Measurements from ENCODE around the gene PA2G4.

PA2G4 gene

GRCh38 chr12:56127485-56127887 lies 23.1 kb downstream of the PA2G4 start:
- DNase-seq = no peak

GRCh38 chr12:56127888-56128669 lies 23.7 kb downstream of the PA2G4 start, which contains the start of gene ESYT1:
Gene ESYT1, plus strand, starts transcription at chr12:56128267. Its CDS starts 53 bp downstream, at chr12:56128320.
- DNase-seq = peak; percentile 99 to 100

- DNase-seq = peak; percentile 31 to 32
Observed at GRCh38 chr12:56128670-56129205, 24.4 kb downstream of the PA2G4 start.

- DNase-seq = peak; percentile 54 to 62
Observed at GRCh38 chr12:56129206-56129941, 25.0 kb downstream of the PA2G4 start.

GRCh38 chr12:56129942-56130495 lies 25.7 kb downstream of the PA2G4 start:
- DNase-seq = no peak

GRCh38 chr12:56130876-56131275 lies 26.5 kb downstream of the PA2G4 start:
- no peak for DNase-seq

GRCh38 chr12:56134897-56135296 lies 30.5 kb downstream of the PA2G4 start:
- DNase-seq = no peak

- no peak for DNase-seq
Observed at GRCh38 chr12:56137853-56138571, 33.7 kb downstream of the PA2G4 start.

- DNase-seq = peak in 1 of 2 donors; percentile 34
Observed at GRCh38 chr12:56141946-56142784, 37.8 kb downstream of the PA2G4 start.

- DNase-seq = no peak
Observed at GRCh38 chr12:56143217-56143616, 38.9 kb downstream of the PA2G4 start.

GRCh38 chr12:56143870-56144269 lies 39.5 kb downstream of the PA2G4 start:
- DNase-seq = no peak

- DNase-seq = no peak
Observed at GRCh38 chr12:56145217-56145616, 40.9 kb downstream of the PA2G4 start.

GRCh38 chr12:56146492-56147460 lies 42.4 kb downstream of the PA2G4 start:
- DNase-seq = no peak

- DNase-seq = peak; percentile 55 to 77
Observed at GRCh38 chr12:56150563-56150962, 46.2 kb downstream of the PA2G4 start.

GRCh38 chr12:56151672-56152131 lies 47.3 kb downstream of the PA2G4 start:
- DNase-seq = no peak

GRCh38 chr12:56152132-56152755 lies 47.9 kb downstream of the PA2G4 start, which contains the start of gene MYL6B:
Gene MYL6B, plus strand, starts transcription at chr12:56152587. Its CDS starts 1,332 bp downstream, at chr12:56153919.
- DNase-seq = peak; percentile 87 to 95

GRCh38 chr12:56152756-56153677 lies 48.7 kb downstream of the PA2G4 start:
- no peak for DNase-seq

GRCh38 chr12:56153678-56154065 lies 49.3 kb downstream of the PA2G4 start:
- DNase-seq = no peak
